ENCODE data around the gene C7orf57.

C7orf57 gene

DNA sequence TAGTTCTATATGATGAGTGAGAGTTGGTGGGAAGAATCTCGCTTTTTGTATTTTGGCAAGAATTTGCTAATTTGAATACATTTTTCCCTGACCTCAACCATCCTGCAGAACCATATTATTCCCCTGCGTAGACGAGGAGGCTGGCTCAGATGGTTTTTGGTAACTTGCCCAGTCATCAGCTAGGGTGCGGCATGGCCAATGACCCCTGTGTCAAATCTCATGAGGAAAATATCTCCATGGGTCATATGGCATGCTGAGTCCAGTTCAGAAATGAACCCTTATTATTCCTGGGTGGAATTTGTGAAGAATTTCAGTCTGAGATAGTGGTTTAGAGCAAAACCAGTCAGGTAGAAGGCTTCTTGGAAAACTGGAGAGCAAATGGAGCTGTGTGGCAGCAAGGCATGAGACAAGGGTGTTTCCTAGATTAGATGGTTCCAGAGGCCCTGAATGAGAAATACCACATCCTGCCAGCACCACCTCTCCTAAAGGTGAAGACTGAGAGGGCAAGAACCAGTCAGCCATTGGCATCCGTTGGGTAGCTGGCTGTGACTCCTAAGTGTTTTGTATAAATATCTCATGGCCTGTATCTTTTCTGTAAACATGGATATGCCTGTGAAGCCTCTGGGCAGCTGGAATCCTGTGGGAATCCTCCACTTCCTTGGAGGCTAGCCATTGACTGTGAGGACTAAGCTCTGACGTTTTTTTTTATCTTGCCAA, 47.9 kb downstream of the C7orf57 start:
- in situ Hi-C loops (cut with MboI; ENCODE audit: low sequenced_read_pairs): no loop called here

DNA sequence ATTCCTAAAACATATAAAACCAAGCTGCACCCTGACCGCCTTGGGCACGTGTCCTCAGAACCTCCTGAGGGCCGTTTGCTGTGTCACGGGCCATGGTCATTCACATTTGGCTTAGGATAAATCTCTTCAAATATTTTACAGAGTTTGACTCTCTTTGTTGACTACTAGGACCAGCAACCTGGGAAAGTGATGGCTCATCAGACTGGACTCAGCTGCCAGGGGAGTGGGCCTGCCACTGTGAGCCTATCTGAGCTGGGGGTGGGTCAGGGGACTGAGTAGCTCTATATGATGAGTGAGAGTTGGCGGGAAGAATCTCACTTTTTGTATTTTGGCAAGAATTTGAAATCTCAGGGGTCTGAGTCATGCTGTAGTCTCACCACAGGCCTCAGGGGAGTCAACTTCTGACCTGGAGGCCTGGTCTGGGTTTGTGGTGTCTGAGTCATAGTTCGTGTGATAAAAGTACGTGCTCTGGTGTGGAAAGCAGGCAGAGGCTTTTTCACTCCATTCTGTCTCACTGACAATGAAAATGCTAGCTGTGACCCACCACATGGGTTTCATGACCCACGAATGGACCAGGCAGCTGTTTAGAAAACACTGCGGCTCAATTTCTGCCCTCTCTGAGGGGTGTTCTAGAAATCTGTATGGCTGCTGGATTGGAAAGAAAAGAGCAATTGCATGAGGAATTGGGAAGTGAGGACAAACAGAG, 49.5 kb downstream of the C7orf57 start:
- in situ Hi-C loops (cut with MboI; ENCODE audit: low sequenced_read_pairs): no loop called here

DNA sequence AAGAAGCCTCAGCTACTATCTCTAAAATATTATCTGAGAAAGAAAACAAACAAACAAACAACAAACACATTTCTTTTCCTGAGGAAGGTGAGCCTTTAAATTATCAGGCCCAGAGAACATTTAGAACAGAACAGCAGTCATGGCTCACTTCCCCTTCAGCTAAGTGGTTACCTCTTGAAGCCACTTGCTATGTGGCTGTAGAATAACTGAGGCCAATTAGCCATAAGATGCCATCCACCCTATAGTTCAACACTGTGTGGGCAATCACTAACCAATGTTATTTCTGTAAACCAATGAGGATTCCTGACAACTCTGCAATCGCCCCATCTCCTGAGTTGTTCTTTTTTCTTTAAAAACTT, 50.1 kb downstream of the C7orf57 start:
- in situ Hi-C loops (cut with MboI; ENCODE audit: low sequenced_read_pairs): no loop called here

GRCh38 chr7:48085942-48086341, 50.6 kb downstream of the C7orf57 start:
- in situ Hi-C loops (cut with MboI; ENCODE audit: low sequenced_read_pairs): no loop called here

DNA sequence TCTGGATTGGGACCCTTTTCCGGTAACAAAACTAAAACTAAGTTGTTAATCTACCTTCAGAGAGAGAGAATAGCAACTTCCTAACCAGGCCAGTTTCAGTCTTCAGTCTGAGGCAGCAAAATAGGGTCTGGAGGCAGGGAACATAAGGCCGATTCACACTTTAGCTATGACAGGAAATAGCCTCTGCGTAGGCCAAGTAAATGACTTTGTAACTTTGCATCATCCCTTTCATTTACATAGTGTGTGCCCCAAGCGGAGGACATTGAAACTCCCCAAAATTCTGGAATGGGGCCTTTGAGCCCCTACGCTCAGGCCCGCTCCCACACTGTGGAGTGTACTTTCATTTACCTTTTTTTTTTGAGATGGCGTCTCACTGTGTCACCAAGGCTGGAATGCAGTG, 52.0 kb downstream of the C7orf57 start:
- in situ Hi-C loops (cut with MboI; ENCODE audit: low sequenced_read_pairs): no loop called here

DNA sequence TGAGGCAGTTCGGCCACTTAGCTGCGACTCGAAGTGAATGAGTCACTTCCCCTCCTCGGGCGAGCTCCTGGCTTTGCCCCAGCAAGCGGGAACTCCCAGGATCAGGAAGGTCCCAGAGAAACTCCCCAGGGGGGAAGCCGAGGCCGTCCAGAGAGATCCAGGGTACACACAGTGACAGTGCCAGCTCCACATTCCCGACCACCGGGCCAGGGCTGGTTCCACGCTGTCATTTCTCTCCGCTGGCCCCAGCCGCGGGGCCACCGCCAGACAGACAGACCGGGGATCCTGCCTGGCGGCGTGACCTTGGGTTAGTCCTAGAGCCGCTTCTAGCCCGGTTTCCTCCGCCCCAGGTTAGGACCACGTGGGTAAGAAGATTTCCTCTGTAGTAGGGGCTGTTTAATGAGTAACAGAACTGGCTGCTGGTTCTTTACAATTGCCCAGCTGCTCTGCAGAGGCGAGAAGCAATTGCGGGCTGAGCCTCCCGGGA, 53.3 kb downstream of the C7orf57 start:
- in situ Hi-C loops (cut with MboI; ENCODE audit: low sequenced_read_pairs): no loop called here

GRCh38 chr7:48089046-48090003, 54.0 kb downstream of the C7orf57 start, which contains the start of gene UPP1:
UPP1 (plus strand) TSS chr7:48089265; CDS start chr7:48094784, 5,519 bp downstream.
- in situ Hi-C loops (cut with MboI; ENCODE audit: low sequenced_read_pairs): loop anchor here (10.0 kb wide), 1 partner anchor 105 kb away; no protein-coding TSS in a partner anchor

DNA sequence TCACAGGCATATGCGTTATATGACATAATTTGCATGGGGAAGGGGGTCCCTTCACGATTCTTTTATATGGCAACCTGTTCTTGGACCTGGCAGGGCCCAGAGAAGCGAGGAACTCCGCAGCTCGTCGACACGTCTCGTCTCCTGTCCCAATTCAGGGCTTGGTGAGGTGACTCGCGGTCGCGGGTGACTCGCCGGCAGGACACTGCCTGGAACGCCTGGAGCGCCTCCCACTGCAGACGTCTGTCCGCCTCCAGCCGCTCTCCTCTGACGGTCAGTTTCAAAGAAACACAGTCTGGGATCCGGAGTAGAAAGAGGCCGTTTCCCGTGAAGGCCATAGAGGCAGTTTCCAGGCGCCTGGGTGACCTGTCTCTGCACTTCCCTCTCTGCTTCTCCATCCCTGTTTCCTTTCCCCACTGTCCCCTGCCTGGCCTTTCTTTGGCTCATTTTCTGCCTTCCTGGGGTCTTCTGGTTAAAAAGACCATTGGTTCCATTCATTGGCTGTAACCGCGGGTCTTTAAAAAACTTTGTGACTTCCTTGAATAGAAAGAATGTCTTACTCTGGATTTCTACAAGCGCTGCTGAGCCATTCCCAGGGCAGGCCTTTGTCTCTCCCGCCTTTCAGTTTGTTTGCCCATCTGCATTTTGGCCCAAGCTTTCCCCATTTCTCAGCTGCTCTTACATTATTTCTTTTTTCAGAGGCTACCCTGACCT, 54.9 kb downstream of the C7orf57 start:
- in situ Hi-C loops (cut with MboI; ENCODE audit: low sequenced_read_pairs): loop anchor here (10.0 kb wide), 1 partner anchor 105 kb away; no protein-coding TSS in a partner anchor

GRCh38 chr7:48091506-48092433, 56.4 kb downstream of the C7orf57 start:
- in situ Hi-C loops (cut with MboI; ENCODE audit: low sequenced_read_pairs): loop anchor here (10.0 kb wide), 1 partner anchor 107 kb away; no protein-coding TSS in a partner anchor

DNA sequence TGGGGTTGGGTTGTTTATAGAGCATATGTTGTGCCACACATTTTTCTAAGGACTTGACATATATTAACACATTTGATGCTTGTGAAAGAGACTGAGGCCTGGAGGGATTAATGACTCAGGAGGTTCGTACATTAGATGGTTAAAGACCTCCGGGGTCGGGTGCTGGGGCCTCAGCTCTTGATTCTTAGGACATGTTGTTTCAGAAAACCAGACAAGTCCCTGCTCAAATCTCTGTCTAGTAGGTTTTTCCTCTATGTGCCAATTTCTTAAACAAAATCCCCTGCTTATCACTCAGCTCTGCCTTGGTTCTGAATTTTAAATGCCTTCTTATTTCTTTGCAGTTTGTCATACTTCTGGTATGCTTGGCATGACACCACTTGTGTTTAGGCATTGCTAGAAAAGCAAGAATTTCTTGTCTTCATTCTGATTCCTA, 59.5 kb downstream of the C7orf57 start:
- in situ Hi-C loops (cut with MboI; ENCODE audit: low sequenced_read_pairs): loop anchor here (10.0 kb wide), 1 partner anchor 110 kb away; no protein-coding TSS in a partner anchor

DNA sequence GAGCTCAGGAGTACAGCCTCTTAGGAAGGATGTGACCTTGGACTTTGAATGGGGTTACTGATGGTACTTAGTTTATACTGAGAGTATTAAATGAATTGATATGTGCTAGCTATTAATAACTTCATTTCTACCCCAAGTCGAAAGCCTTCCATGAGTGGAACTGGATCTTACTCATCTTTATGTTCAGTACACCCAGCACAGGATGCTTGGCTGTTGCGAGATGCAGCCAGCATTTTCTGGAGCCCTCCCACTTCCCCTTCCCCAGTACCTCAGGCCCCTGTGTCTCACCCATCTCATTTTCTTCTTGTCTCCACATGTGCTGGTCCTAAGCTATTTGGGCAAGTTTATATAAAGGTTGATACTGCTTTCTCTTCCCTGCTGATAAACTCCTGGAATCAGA, 60.9 kb downstream of the C7orf57 start:
- in situ Hi-C loops (cut with MboI; ENCODE audit: low sequenced_read_pairs): loop anchor here (10.0 kb wide), 1 partner anchor 111 kb away; no protein-coding TSS in a partner anchor

DNA sequence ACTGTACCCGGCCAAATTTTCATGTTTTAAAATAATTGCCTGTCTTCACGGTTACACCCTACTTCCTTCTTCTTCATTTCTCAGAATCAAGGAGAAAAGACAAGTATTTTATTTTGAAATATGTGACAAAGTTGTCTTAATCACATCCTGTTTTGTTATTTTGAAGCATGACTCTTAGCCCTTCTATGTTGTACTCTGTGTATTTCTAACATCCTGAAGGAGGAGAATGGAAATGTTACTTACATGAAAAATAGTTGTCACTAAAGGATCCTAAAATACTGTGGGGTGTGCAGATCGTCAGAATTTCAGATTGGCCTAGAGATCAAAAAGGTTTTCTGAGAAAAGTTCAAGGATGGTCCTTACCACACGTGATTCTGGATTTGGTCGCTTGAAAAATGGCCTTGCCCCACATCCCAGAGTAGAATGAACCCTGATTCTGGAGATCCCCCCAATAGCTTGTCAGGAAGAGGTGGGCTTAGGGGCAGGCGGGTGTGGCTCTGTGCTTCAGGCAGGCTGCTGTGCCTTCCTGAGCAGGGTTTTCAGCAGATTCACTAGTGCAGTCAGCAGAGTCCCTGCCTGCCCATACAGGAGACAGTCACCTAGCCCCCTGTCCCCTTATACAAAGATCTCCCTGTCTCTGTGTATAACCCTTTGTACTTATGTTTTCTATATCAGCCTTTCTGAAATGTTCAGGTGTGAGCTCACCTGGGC, 62.3 kb downstream of the C7orf57 start:
- in situ Hi-C loops (cut with MboI; ENCODE audit: low sequenced_read_pairs): loop anchor here (10.0 kb wide), 1 partner anchor 113 kb away; no protein-coding TSS in a partner anchor

GRCh38 chr7:48098846-48099245, 63.5 kb downstream of the C7orf57 start:
- in situ Hi-C loops (cut with MboI; ENCODE audit: low sequenced_read_pairs): loop anchor here (10.0 kb wide), 1 partner anchor 114 kb away; no protein-coding TSS in a partner anchor

DNA sequence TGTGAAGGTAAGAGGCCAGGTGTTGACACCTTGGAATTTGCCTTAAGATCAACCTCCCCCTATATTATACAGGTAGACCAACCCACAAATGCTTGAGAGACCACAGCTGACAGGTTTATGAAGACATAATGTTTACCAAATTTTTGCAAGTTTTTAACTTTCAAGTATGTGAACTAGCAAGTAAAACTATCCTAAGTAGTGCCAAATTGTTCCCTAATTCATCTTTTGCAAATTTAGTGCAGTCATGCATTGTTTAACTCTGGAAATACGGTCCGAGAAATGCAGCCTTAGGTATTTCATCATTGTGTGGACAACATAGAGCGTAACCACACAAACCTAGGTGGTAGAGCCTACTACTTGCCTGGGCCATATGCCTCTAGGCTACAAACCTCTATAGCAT, 64.4 kb downstream of the C7orf57 start:
- in situ Hi-C loops (cut with MboI; ENCODE audit: low sequenced_read_pairs): loop anchor here (10.0 kb wide), 1 partner anchor 115 kb away; no protein-coding TSS in a partner anchor

DNA sequence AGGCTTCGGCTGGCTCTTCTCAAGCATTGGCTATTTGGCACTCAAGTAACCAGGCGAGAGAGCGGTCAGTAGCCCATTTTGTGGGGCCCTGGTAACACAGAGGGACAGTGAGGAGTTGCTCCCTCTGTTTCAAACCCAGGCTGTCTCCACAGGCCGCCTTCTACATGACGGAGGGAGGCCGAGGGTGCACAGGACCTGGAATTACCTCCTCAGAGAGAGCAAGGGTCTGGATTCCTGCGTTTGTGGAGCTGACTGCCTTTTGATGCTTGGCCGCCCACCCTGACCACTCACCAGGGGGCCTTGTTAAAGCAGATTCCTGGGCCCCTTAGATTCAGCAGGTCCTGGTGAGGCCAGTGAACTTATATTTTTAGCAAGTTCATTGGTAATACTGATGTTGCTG, 66.0 kb downstream of the C7orf57 start:
- in situ Hi-C loops (cut with MboI; ENCODE audit: low sequenced_read_pairs): no loop called here

DNA sequence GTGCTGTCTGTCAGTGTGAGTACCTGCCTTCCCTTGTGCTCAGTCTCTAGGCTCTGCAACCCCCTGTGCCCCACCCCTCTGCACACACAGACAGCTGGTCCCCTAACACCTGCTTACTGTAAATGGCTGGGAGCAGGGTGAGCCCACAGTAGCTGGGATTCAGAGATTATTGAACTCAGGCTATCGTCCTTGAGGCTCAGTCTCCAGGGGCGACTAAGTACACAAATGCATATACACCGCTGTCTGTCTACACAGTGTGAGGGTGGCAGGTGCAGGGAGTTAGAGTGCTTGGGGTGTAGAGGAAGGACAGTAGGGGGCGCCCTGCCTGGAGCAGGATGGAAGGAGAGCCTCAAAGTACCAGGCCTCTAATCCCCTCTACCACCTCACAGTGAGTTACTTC, 66.6 kb downstream of the C7orf57 start:
- in situ Hi-C loops (cut with MboI; ENCODE audit: low sequenced_read_pairs): no loop called here

DNA sequence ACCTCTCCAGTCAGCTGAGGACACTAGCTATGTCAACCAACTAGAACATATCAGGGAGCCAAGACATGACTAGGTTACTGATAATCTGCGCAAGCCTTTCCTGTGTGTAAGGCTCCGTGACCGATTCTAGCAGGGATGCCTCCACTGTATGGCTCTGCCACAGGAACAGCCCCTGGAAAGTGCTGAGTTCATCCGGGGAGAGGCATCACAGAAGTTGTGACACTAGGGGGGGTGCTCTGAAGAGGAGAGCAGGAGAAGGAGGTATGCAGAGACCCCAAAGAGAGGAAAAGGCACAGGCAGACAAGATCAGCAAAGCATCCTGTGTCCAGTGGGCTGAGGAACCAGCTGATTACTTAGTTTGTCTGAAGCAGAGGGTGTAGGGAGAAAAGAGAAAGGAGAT, 67.2 kb downstream of the C7orf57 start:
- in situ Hi-C loops (cut with MboI; ENCODE audit: low sequenced_read_pairs): no loop called here

- in situ Hi-C loops (cut with MboI; ENCODE audit: low sequenced_read_pairs): no loop called here
These were observed 69.7 kb downstream of the C7orf57 start for GRCh38 chr7:48105045-48105444.

All from HL-60/S4 treated with retinoic acid at 250 ng/mL for 4 days and 3 days (cell line).